ENCODE data around the gene OTUB2.
A peak's percentile ranks its signal among the peaks of the same experiment; 100 is the strongest.

Gene OTUB2

GRCh38 chr14:94022532-94023411, 3.4 kb upstream of the OTUB2 start:
- DNase-seq, result no peak

- no peak for DNase-seq
Observed at GRCh38 chr14:94024549-94024948, 1.6 kb upstream of the OTUB2 start.

GRCh38 chr14:94025720-94026119, 420 bp upstream of the OTUB2 start:
- DNase-seq, result no peak

GRCh38 chr14:94026889-94027469, 839 bp downstream of the OTUB2 start:
- DNase-seq, result no peak

GRCh38 chr14:94027566-94028449, 1.7 kb downstream of the OTUB2 start:
- no peak for DNase-seq

- no peak for DNase-seq
Observed at GRCh38 chr14:94028450-94028826, 2.3 kb downstream of the OTUB2 start.

- DNase-seq, result no peak
Observed at GRCh38 chr14:94029265-94029664, 3.1 kb downstream of the OTUB2 start.

GRCh38 chr14:94029671-94030203, 3.6 kb downstream of the OTUB2 start:
- DNase-seq, result no peak

GRCh38 chr14:94030571-94030970, 4.4 kb downstream of the OTUB2 start:
- no peak for DNase-seq

GRCh38 chr14:94031161-94031882, 5.2 kb downstream of the OTUB2 start:
- no peak for DNase-seq

GRCh38 chr14:94031883-94032279, 5.7 kb downstream of the OTUB2 start:
- no peak for DNase-seq

- DNase-seq, result no peak
Observed at GRCh38 chr14:94034886-94035285, 8.7 kb downstream of the OTUB2 start.

- peak; percentile 64 for DNase-seq
Observed at GRCh38 chr14:94036313-94037167, 10.4 kb downstream of the OTUB2 start.

- no peak for DNase-seq
Observed at GRCh38 chr14:94037954-94038353, 11.8 kb downstream of the OTUB2 start.

- DNase-seq, result no peak
Observed at GRCh38 chr14:94038510-94038909, 12.4 kb downstream of the OTUB2 start.

GRCh38 chr14:94038921-94039629, 12.9 kb downstream of the OTUB2 start:
- no peak for DNase-seq

GRCh38 chr14:94040247-94040646, 14.1 kb downstream of the OTUB2 start:
- no peak for DNase-seq

GRCh38 chr14:94040796-94041195, 14.7 kb downstream of the OTUB2 start:
- no peak for DNase-seq

- no peak for DNase-seq
Observed at GRCh38 chr14:94041551-94042346, 15.6 kb downstream of the OTUB2 start.
